HUDEP-2 (cell line): ENCODE results near the gene E2F7.

Source experiments
- DNase-seq, 76 experiments: peaks; one replicate each; lab custom pipeline; 2025; ENCODE audit not compliant: unreplicated experiment in 76 of 76; lab: John Stamatoyannopoulos, UW

Gene E2F7

DNA sequence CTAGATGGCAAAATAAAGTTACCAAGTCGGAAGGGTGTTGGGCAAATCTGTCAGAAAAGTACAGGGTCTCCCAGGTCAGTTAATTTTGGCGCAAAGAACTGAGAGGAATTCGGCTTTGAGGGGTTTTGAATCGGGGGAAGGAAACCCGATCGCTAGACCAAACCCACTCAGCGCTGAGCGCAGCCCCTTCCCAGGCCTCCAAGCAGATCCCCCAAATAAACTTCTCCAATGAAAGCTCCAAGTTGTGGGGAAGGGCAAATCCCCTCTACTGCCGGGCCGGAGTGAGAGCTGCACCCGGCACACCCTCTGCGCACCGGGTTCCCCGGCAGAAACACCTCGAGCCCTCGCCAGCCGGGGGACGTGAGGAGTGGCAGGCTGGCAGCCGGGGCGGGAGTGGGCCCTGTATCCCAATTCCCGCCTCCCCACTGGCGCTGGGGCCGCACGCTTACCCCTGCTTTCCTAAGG, 441 bp downstream of the E2F7 start:
- peak in 12 of 76 experiments; percentile 8 to 48 (median 29) for DNase-seq

DNA sequence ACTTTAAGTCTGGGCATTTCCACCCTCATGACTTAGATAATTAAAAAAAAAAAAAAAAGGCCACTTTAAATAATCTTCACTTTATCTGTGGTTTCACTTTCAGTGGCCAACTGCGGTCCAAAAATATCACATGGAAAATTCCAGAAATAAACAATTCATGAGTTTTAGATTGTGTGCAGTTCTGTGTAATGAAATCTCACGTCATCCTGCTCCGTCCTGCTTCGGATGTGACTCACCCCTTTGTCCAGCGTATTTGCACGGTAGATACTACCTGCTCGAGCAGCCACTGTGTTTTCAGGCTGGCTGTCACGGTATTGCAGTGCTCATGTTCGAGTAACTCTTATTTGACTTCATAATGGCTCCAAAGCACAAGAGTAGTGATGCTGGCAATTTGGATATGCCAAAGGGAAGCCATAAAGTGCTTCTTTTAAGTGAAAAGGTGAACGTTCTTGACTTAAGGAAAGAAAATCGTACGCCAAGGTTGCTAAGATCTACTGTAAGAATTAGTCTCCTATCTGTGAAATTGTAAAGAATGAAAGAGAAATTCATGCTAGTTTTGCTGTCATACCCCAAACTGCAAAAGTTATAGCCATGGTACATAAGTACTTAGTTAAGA, 2.4 kb downstream of the E2F7 start:
- DNase-seq: no peak

DNA sequence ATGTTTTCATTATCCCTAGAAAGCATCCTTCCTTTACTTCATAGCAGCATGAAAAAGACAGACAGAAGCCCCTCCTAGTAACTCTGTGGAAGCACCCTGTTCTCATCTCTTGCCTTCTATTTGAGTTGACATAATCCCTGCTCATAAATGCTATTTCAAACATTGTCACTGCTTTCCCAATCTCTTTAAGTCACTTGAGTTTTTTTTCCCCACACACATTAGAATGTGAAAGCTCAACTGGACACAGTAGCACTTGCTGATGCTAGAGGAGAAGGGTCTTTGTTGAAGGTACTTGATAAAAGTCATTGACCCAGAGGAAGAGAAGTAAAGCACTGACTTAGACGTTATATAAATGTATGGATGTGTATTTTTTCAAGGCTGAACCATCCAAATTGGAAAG, 3.0 kb downstream of the E2F7 start:
- DNase-seq: no peak

DNA sequence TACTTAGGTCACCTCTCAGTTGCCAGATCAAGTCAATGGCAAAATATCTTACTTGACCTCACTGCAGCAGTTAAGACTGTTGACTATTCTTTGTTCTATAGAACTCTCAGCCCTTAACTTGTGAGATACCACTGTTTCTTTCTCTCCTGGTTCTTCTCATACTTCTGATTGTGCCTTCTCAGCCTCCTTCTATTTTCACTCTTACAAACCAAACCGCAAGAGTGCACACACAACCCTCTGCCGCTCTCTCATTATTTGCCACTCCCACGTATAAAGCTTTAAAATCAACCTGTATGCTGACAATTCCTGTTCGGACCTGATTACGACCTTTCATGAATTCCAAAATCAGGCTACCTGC, 4.5 kb downstream of the E2F7 start:
- no peak for DNase-seq

DNA sequence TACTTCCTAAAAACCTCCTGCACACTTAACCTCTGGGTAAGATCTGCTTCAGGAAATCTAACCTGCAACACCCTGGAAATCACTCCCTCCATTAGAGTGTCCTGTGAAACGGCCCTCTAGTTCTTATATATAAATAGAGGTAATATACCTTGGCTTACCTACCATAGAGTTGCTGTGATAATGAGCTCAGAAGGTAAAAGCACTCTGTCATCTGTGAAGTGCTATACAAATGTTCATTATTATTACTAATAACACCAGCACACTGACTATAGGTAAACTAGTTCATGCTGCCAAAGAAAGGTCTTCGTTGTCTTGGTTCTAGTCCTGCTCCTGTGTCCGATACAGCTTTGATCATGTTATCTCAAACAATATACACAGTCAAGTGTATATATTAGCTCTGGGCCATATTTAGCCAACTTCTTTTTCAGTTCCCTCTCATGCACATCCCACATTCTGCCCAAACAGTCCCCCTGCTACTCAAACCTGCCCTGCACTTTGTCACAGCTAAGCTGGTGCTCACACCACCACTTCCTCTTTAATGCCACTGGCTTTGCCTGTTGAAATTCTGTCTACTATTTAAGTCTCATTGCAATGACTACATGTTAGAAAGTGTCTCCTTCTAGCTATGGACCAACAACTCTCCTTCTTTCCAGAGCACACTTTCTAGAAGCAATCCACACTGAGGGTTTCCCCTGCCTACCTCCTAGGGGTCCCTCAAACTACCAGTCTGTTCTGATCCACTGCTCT, 5.1 kb downstream of the E2F7 start:
- DNase-seq: no peak

DNA sequence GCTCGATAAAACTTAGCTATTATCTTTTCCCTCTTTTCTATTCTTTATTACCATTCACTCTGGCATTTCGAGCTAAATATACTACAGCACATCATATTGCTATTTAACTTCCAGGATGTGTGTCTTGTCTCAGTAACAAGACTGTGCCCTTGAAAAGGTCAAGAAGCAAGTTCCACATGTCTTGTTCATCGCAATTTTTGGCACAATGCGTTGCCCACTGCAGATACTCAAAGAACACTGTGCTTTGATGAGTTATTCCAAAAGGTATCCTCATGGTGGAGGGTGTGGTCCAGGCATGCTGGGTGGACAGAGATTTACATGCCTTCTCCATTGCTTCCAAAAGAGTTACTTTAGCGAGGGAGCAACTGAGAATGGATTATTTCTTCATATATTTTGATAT, 6.6 kb downstream of the E2F7 start:
- no peak for DNase-seq

DNA sequence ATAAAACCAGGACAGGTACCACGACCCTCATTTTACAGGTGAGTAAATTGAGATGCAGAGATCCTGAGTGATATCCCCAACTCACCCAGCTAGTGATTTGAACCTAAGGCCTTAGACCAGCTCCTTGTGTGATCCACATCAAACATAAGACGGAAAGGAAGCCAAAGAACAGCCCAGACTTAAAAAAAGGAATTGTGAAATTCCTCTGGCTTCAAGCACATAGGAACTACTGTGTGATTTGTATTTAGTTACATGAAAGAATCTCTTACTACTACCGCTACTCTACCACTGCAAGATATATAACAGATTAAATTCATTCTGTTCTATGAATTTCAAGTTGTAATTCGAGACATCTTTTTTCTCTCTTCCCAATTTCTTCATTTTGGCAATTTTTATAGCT, 10.5 kb downstream of the E2F7 start:
- no peak for DNase-seq

DNA sequence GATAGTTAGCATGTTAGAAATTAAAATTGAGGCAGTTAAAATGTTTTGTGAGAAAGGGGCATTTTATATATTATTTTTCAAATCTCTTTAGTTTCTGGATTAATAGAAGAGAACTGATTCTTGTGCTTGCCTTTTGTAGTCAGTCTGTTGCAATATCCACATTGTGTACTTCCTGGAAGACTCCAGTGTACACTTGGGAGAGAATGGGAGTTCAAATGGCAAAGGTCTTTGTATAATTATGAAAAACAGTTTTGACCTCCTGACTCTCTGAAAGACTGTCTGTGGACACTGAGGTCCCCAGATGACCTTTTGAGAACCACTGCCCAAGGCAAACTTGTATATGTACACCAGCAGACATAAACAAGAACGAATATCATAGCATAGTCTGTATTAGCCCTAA, 12.1 kb downstream of the E2F7 start:
- no peak for DNase-seq

DNA sequence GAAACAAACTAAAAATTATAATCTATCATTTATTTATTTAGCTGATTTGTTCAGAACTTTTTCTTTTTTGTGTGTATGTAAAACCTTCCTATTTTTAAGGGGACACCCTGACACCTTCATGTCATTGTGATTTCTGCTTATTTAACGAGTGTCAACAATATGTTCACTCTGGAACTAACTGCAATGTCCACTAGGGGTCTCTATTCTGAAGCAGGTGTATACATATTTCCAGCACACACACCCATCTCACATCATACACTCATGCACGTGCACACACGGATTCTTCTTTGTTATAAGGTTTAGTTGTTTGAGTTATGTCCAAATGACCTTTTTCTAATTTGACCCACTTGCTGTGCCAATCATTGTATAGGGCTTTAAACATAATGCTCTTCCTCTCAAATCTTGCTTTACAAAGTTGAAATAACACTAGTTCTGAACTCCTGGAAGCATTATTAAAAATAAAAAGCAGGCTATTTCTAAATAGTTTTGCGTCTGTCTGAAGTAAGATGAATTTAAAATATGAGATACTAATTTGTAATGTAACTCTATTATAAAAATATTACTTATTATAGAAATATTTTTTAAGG, 15.5 kb downstream of the E2F7 start:
- DNase-seq: peak in 28 of 76 experiments; percentile 2 to 63 (median 32)

DNA sequence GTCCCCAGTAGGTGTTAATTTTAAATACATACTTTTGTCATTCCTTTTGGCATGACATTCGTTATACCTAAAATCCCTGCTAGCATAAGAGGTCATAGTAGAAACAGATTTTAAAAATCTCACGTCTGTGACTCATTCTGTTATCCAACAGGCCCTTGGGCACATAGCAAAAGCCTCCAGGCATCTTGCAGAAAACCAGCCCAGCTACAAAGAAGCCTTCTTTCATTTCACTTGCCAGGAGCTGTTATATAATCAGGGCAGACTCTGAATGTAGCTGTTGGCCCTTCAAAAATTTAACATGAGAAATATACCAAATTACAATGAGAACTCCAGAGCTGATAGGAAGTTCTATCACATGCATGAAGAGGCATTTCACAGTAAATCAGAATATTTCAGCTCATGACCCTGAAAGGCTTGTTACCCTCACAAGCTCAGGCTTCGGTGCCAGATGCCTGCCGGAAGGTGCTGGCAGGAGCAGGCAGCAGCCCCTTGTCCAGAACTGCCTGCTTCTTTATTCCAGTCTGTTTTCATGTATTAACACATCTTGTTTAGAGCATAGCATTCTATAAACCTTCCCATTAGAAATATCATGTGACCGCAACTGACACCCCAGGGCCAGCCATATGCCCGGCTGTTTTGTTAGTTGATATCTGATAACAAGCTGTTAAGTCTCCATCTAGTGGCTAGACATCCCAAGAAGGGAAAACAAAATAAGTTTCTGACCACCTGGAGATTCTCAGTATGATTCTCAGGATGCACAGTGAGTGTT, 17.8 kb downstream of the E2F7 start:
- DNase-seq: peak in 1 of 76 experiments; percentile 1

DNA sequence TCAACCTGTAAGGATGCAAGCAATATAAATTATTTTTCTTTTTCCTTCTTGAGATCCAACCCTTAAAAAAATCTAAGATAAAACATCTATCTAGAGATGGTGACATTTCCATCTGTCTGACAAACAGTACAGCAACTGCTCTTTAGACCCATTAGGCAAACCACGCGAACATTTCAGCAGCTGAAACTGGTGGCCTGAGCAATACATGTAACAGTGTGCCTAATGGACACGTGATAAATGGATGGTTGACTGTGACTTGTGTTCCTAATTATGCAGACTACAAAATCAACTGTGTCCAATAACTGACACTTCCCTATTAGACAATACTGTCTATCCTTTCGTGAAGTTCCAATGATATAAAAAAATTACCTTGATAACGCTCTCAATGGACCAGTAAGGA, 18.9 kb downstream of the E2F7 start:
- no peak for DNase-seq

DNA sequence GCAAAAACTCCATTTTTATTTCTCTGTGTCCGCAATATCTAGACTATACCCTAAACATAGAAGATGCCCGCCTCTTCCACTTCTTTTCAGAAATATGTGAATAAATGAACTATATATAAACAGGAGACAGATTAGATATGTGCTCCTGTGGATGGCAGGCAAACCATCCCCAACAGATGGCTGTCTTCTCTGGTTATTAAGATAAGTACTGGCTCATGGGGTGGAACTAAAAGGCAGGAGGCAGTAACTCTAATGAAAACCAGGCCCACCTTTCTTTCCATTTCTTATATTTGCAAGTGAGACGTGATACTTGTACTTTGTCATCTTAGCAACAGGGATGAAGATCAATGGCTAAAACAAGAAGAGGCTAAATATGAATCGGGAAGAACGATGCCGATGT, 20.2 kb downstream of the E2F7 start:
- no peak for DNase-seq

DNA sequence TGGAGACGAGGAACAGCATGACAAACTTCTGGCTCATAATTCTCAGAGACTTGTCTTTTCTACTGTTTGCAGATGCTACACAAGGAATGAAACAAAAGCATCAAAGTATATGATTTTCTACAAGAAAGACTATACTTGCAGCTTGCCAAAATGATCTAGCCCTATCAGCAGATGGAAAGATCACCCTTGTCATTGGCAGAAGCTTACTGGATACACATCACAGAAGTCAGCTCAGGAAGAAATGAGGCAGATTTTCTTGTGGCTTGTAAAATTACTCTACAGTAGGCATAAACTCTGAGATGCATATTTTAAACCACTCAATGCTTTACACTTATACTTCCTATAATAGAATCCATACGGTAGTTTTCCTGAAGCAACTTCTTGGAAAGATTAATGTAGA, 20.6 kb downstream of the E2F7 start:
- no peak for DNase-seq

DNA sequence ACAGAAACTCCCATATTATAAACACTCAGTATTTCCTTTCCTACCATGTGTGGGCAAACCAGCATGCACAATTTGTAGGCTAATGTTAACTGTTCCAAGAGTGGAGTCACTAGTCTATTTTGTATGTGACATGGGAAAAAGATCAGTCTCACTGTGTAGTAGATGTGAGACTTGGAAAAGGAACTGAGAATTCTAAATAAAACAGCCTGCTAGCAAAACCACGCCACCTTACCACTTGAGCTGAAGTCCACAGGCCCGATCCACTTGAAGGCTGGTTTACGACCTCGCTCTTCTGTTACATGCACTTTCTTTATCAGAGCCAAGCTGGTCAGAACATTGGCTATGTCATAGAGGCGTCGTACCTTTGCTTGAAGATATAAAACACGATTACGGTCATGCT, 22.5 kb downstream of the E2F7 start:
- no peak for DNase-seq

DNA sequence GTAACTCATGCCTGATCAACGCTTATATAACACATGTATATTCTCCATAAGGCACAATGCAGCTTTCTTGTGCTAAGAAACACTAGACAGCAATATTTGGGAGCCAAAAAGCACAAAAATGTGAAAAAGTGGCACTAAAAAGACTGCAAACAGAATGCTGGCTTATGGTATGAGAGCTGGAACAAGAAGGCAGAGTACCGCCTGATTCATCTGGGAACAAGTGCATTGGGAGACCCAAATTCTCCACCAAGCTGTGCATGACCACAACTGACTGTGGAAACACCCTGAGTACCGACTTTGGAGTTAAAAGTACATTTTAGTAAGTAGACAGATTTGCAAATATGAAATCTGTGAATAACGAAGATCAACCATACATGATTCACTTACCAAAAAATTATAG, 25.1 kb downstream of the E2F7 start:
- DNase-seq: no peak

DNA sequence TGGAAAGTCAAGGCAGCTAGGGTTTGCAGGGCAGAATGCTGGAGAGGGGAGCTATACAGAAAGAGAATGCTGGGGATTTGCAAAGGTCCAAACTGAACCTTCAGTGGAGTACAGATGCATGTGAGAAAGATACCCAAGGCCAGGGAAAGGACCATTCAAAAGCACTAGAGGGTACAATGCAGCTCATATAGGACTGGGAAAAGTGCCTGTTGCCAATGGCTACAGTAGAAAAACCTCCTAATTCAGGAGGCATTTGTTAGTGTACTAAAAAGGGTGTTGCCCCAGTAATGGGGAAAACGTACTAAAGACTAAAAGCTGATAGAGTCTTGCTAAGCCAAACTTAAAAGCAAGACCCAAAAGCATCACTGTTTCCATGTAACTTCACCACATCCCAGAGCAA, 30.1 kb downstream of the E2F7 start:
- DNase-seq: no peak

DNA sequence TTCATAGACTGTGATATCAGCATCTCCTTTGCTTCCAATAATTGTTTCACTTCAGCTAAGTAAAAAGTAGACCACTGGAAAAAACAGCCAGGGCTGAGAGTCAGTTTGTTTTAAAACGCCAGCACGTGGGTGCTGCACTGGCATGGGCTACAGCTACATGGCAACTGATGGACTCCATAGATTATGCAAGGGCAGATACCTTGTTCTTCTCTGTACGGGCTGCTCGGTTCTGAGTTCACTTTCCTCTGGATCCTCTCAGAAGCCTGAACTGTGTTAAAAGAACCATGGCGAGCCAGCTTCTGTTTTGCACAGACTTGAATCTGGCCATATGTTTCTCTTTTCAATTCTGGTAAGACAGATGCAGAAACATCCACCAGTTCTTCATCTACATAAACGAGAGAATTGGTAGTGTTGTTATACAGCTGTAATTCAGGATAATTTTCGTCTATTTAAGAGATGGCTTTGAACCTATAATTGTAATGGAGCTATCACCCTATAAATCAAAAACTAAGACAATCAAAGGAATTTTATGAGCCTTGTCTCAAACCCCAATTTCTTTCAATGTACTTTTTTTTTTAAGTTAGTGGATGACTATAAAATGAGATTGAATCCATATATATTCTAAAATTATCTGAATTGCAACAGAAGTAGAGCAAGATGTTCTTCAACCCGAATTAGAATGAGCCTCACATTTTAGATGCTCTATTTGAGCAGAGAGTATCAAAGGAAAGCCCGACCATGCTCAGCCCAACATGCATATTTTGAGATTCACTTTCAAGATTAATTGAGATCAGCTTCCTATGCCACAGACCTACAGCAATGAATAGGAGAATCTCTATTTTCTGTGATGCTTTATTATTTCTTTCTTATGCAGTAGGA, 31.5 kb downstream of the E2F7 start:
- no peak for DNase-seq

DNA sequence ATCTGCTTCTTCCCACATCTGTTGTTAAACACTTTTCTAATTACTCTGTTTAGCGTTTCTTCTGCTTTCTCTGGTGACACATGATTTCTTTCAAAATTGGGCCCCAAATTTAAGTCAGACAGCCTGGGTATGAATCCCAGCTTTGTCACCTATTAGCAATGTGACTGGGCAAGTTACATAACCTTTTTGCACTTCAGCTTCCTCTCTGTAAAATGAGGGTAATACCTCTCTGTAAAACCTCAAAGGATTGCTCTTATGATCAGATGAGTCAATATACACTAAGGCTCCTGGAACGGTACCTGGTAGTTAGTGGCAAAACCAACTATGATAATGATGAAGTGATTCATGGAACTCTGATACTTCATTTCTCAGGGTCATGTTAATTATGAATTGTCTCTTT, 33.0 kb downstream of the E2F7 start:
- no peak for DNase-seq

DNA sequence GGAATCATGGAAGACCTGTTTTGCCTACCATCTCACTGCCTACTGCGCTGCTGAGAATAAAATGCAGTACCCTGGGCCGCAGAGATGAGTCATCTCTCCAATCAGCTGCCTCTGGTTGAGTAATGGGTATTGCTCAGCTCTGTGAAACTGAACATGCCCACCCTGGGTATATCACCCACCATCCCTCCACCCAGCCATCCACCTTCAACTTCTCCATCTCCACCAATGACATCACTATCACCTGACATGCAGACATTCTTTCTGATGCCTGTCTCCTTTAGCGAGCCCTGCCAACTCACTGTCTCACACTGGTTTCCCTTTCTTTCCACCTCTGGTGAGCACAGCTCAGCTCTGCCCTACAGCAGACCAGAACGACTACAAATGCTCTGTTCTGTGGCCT, 33.6 kb downstream of the E2F7 start:
- no peak for DNase-seq

DNA sequence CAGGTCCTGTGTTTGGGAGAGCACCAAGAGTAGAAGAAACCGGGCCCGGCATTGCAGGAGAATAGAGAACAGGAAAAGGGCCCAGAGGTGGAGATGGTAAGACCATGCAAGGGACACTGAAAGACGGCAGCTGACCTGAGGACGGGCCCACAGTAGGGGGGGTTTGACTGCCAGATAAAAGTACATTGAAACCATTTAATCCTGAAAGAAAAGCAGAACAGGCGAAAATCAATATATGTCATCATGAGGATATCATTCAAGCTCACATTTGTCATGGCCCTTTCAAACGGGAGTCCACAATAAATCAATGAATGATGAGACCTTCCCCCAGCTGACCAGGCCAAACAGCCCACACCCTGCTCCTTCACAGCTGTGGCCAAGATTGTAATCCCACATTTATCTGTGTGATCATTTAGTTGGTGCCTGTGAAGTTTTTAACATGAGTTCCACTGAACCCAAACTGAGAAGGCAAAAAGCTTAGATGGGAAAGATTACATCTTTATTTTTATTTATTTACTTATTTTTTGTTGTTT, 39.5 kb downstream of the E2F7 start:
- DNase-seq: no peak
